Endometrium (tissue), 2 donors: ENCODE measurements around the gene SURF1.
"Not testable (repeated sequence)": the region's sequence is repeated elsewhere in the genome, so short reads cannot be mapped to it uniquely, and the experiment has no call there.

ENCODE experiments used
- FAIRE-seq: peaks from 2 replicates; lab custom pipeline; 2012; peaks lifted over from hg19 to GRCh38; lab: Jason Lieb, UNC
- donor health status: control.
- donor health status: control.

Gene SURF1, protein sequence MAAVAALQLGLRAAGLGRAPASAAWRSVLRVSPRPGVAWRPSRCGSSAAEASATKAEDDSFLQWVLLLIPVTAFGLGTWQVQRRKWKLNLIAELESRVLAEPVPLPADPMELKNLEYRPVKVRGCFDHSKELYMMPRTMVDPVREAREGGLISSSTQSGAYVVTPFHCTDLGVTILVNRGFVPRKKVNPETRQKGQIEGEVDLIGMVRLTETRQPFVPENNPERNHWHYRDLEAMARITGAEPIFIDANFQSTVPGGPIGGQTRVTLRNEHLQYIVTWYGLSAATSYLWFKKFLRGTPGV

DNA sequence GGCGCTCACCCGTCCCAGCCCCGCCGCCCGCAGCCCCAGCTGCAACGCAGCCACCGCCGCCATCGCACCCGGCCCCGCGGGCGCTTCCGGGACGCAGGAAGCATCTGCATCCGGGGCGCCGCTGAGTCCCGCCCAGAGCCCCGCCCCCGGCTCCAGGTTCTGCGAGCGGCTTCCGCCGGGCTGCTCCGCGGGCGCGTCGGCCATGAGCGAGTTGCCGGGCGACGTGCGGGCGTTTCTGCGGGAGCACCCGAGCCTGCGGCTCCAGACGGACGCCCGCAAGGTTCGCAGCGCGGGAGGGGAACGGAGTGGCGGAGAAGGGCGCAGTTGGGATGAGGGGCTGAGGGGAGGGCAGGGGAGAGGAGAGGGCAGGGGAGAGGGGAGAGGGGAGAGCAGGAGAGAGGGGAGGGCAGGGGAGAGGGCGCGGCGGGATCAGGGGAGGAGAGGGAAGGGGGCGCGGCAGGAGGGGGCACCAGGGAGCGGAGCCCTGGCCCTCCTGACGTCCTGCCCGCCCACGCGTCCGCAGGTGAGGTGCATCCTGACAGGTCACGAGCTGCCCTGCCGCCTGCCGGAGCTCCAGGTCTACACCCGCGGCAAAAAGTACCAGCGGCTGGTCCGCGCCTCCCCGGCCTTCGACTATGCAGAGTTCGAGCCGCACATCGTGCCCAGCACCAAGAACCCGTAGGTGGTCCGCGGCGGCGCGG, at the start of gene SURF1, which contains the start of gene SURF2:
TSS of gene SURF1 (minus strand) at position 97 of the 701 bp plus-strand sequence. CDS start at position 63, 34 bp downstream.
TSS of gene SURF2 (plus strand) at position 160 of the 701 bp plus-strand sequence. CDS start at position 203, 43 bp downstream.
- FAIRE-seq = no peak

DNA sequence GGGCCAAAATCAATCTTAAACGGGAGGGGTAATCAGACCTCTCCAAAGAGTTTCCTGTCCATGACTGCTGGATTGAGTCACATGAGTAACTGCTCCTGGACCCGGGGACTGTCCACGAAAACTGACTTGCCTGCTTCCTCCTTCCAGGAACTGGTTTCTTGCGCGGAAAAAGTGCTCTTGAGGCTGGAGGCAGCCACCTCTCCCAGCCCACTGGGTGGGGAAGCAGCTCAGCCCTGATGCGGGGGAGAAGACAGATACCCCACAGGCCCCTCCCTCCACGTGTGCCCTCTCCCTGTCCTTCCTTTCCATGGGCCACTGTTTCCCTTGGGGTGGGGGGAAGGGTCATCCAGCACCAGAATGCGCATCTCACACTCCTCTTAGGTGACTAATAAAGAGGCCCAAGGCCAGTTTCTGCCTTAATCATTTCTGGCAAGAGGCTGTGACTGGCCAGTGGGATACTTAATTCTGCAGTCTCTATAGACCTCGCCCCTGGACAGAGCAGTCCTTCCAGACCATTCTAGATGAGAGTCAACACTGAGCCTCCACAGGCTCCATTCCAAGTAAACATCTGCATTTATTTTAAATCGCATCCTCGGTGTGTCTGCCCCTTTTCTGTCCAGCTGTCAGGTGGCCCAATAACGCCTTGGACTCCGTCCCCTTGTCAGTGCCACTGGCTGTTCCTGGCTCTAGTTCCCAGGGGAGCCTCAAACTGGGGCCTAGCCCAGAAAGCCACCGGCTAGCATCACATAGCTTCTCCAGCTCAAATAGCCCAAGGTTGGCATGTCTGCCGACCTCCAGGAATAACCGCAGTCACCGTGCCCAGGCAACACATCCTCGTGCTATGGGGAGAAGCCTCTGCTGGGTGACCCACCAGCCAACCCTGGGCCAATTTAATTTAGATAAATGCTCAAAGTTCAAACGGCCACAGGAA, 49.5 kb upstream of the SURF1 start:
- no peak for FAIRE-seq

DNA sequence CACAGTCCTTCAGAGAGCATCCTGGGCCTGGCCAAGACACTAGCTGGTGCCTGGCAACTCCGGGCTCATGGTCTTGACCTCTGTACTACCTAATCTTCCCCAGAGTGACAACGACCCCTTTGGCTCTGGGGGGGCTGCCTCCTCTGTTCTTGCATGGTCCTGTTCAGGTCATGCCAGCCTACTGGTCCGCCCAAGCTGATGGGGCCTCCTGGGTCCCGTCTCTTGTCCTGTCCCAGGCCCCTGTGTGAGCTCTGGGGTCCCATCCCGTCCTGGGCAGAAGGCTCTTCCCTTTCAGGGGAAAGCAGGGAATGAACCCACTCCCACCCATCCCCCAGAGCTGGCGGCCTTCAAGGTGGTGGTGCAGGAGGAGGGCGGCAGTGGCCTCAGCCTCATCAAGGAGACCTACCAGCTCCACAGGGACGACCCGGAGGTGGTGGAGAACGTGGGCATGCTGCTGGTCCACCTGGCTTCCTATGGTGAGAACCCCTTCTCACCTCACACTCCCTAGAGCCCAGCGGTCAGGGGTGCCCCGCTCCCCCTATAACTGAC, 48.2 kb upstream of the SURF1 start:
- no peak for FAIRE-seq

DNA sequence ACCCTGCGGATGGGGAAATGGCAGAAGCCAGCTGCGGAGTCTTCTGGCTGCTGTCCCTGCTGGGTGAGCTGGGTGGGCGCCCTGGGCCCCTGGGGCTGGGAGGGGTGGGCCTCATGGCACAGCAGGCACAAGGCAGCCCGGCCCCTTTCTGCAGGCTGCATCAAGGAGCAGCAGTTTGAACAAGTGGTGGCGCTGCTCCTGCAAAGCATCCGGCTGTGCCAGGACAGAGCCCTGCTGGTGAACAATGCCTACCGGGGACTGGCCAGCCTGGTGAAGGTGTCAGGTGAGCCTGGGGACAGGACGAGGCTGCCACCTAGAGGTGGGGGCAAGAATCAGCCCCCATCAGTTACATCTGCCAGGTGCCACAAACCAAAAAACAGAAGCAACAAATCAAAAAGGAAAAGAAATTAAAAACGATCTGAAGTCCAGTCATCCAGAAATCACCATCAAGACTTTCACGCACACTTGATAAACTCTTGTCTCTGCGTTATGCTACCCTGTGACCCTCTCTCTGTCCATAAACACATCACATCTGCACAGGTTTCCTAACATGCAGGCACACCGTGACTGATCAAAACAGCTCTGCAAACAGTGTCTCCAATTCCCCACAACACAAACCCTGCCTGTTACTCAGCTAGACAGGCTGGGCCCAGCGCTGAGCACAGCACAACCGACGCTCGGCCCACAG, 47.6 kb upstream of the SURF1 start:
- FAIRE-seq = no peak

DNA sequence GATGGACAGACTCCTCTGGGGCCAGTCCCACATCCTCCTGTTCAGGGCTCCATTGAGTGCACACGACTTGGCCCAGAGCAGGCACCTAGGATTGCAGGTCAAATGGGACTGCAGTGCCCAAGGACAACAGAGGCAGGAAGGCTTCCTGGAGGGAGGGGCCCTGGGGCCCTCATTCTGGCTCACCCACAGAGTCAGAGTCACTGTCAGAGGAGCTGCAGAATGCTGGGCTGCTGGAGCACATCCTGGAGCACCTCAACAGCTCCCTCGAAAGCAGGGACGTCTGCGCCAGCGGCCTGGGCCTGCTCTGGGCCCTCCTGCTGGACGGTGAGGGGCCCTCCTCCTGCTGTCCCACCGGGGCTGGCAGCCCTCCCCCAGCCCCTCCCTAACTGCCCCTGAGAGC, 46.4 kb upstream of the SURF1 start:
- no peak for FAIRE-seq

DNA sequence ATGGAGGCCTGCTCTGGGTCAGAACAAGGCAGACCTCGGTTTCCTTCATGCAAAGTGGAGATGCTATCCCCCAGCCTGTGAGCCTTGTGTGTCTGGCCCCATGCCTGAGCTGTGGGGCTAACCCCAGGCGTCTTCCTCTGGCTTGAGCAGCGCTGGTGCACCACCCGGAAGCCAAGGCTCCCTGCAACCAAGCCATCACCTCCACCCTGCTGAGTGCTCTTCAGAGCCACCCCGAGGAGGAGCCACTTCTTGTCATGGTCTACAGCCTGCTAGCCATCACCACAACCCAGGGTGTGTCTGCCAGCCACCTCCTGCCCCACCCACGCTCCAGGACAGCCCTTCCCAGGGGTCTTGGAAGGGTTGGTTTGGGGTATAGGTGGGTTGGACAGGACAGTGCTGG, 45.3 kb upstream of the SURF1 start:
- FAIRE-seq = no peak

DNA sequence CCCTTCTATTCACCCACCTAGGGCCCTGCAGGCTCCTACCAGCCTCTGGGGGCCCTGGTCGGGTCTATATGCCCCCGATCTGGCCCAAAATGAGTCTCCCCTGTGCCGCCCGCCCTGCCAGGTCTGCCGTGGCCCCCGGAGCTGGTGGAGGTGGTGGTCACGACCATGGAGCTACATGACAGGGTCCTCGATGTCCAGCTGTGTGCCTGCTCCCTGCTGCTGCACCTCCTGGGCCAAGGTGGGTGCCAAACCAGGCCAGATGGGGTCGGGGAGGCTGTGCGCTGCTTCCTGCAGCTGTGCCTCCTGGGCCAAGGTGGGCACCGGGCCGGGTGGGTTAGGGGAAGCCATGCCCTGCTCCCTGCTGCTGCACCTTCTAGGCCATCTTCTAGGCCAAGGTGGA, 44.0 kb upstream of the SURF1 start:
- FAIRE-seq = no peak

DNA sequence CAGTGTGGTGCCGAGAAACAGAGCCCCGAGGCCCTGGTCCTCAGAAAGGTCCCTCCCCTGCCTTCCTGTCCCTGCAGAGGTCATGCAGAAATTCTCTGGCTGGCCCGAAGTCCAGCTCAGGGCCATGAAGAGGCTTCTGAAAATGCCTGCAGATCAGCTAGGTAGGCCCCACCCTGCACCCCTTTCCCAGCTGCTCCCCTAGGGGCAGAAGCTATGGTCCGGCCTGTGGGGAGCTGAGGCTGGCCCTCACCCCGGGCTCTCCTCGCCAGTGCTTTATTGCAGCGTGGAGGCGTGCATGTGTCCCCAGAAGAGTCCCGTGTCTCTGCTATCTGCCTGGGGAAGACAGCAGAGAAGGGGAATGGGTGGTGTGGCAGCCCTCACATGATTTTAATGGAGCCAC, 41.6 kb upstream of the SURF1 start:
- no peak for FAIRE-seq

DNA sequence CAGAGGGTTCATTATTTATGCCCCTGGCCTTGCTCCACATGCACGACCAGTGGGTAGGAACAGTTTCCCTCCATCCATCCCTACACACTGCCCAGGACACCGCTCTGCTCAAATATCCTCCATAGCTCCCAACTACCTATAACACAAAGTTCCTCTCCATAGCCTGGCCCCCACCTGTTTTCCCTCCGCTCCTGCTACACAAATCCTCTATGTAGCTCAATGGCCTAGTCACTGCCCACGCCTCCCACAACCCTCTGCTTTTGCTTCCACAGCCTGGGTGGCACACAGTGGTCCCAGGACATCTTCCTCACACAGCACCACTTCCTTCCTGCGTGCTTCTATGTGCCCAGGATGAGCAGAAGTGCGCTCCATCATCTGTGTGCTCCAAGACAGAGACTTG, 41.1 kb upstream of the SURF1 start:
- no peak for FAIRE-seq

DNA sequence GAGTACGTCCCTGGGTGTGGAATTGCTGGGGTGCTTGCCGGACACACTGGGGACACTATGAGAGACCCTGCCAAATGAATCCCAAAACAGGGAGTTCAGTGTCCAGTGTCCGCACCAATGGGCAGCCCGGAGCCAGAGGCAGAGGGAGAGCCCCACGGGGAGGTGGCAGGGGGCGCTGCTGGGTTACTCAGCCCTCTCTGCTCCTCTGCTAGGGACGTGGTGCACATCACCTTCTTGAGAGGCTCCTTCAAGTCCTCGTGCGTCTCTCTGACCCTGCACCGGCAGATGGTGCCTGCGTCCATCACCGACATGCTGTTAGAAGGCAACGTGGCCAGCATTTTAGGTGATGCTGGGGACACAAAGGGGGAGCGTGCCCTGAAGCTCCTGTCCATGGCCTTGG, 40.7 kb upstream of the SURF1 start:
- FAIRE-seq = no peak

DNA sequence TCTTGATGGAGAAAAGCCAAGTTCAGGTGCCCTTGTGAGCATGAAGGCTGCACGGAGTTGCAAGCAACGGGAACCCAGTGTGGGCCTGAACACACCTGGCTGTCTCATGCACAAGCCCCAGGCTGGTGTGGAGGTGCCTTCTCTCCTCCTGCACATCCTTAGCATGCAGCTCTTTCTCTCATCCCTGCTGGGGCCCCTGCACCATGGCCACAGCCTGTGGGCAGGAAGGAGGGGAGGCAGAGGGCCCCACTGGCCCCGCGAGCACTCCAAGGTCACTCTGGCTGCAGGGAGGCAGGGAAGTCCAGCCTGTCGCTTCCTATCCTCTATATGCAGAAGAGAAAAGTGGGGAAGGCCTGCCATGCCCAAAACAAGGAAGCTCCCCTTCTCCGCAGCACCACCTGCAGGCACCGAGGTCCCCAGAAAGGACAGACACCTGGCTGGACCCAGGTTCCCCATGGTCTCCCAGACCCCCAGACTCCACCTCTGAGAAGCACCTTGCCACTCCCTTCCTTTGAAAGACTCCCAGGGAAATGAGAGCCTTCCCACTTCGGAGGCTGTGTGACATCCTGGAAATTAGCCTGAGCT, 38.5 kb upstream of the SURF1 start:
- no peak for FAIRE-seq

DNA sequence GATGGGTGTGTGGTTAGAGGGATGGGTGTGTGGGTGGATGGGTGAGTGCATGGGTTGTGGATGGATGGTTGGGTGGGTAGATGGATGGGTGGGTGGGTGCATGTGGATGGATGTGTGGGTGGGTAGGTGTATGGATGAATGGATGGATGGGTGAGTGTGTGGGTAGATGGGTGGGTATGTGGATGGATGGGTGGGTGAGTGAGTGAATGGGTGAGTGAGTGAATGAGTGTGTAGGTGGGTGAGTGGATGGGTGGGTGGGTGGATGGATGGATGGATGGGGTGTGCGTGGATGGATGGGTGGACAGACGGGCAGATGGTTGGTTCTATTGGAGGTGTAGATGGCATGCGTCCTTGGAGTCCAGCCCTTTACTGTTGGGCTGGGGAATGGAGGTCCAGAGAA, 37.1 kb upstream of the SURF1 start:
- no peak for FAIRE-seq

DNA sequence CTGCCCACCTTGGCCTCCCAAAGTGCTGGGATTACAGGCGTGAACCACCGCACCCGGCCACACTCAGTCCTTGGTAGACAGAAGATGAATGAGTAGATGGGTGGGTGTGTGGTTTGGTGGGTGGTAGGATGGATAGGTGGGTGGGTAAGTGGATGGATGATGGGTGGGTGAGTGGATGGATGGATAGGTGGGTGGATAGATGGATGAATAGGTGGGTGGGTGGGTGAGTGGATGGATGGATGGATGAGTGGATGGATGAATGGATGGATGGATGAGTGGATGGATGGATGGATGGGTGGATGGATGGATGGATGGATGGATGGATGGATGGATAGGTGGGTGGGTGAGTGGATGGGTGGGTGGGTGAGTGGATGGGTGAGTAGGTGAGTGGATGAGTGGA, 36.0 kb upstream of the SURF1 start:
- FAIRE-seq = not testable (repeated sequence)

DNA sequence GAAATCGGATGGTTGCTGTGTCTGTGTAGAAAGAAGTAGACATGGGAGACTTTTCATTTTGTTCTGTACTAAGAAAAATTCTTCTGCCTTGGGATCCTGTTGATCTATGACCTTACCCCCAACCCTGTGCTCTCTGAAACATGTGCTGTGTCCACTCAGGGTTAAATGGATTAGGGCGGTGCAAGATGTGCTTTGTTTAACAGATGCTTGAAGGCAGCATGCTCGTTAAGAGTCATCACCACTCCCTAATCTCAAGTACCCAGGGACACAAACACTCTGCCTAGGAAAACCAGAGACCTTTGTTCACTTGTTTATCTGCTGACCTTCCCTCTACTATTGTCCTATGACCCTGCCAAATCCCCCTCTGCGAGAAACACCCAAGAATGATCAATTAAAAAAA, 35.2 kb upstream of the SURF1 start:
- FAIRE-seq = not testable (repeated sequence)

DNA sequence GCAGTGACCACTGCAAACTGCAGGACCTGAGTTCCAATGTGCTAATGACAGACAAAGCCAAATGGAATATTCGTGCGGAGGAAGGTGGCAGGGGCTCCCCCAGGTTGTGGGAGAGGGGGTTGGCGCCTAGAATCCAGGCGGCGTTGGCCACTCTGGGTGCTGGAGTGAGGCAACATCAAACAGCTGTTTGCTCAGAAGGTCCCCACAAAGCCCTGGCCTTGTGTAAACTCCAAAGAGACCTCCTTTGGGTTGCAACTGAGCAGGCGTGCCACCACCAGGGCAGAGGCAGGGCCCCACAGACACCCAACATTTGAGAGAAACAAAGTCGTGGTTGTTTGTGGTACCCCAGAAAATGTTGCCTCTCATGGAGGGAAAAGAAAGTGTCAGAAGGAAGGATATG, 34.4 kb upstream of the SURF1 start:
- FAIRE-seq = no peak

DNA sequence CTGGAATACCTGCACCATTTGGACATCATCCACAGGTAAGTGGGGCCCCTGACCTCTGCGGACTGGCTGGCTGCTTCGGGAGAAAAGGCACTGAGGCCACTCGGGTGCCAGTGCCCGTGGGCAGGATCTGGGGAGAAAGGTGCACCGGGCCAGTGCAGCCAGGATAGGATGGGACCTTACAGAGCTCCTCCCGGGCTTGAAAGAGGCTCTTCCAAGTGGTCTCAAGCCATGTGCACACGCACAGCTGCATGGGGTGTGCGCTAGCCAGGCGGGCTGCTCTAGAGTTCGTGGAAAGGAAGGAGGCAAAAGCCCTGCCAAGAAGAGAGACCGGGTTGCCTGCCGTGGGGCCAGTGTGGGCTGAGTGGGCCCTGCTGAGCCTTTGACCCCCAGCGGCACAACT, 33.3 kb upstream of the SURF1 start:
- no peak for FAIRE-seq

DNA sequence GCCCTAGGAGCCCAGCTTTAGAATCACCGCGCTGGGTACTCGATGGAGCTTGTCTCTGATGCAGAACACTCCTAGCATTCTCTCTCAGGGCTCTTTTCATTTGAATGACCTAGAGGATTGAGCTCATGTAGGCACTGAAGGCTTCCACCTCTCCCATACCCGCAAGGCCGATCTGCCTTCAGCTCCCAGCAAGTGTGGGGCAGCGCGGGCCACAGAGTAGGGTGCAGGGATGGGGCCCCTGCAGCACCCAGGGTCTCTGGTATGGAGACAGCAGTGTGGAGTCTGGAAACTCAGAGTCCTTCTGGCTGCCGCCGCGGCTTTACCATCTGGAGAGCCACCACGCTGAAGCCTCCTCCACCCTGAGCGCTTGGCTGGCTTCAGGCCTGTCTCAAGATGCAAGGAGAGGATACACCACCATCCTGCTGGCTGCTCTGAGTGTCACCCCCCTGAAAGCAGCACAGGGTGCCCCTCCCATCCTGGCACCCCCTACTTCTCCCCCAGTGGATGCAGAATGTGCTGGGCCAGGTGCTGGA, 32.8 kb upstream of the SURF1 start:
- FAIRE-seq = no peak

DNA sequence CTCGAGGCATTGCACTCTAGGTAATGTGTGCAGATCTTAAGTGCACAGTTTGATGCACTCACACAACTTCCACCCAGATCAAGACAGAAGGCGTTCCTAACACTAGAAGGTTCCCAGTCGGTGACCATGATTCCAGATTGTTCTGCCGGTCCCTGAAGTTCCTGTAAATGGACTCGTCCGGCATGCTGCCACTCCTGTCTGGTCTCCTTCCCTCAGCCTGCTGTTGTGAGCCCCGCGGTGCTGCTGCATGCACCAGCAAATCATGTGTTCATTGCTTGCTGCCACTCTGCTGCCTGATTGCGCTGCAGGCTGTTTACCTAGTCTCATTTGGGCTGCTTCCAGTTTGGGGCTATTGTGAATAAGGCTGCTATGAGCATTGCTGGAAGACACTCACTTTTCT, 31.4 kb upstream of the SURF1 start:
- FAIRE-seq = no peak

DNA sequence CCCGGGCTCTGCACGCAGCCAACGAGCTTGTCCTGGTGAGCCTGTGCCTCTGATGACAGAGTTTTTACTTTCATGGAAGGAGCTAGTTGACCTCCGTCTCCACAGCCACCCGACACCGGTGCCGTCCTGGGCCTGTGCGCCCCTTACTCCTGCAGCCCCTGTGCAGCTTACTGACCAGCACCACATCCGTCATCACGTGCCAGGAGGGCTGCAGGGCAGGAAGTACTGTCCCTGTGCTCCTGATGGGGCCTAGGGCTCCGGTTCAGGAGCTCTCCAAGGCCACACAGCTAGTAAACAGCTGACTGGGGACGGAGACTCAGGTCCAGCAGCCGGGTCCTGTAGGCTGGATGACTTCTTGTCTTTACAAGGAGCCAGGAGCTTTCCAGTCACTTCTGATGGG, 30.1 kb upstream of the SURF1 start:
- no peak for FAIRE-seq

DNA sequence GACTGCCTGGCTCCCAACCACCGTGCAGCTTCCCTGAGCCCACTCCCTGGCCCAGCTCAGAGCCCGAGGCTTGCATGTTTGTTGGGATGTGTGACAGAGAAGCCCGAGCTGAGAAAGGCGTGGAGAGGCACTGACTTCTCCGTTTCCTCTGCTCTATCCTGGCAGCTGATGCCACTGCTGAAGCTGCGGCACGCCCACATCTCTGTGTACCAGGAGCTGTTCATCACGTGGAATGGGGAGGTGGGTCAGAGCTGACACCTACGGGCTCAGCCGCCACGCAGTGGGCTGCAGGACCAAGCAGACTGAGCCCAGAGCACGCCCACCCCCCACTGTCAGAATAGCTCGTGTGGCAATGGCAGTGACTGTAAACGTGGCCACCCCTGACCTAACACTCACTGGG, 29.2 kb upstream of the SURF1 start:
- FAIRE-seq = no peak

DNA sequence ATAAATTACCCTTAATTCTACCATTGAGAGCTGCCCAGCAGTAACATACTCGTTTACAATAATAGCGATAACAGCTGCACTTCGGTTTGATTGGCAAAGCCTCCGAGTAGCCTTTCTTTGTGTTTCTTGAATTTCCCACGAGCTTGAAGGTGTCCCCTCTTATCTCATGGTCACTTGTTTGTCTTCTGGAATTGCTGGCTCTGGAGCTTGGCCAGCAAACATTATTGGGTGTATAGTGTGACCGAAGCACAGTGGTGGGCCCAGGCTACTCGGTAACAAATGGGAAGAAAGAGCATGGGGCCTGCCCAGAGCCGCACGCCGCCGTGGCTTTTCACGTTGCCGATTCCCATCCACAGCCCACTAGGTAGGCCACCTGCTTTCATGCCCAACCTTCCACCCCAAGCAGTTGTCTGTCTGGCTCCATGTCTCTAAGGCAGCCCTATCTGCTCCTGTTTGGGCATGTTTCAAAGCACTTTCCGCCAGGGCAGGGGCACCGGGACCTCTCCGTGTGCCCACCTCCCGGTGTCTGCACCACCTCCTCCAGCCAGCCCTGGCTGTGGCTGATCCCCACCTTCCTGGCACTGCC, 28.5 kb upstream of the SURF1 start:
- FAIRE-seq = no peak
